ENCODE results near the gene TMA7B.
"Not testable (repeated sequence)": the region's sequence is repeated elsewhere in the genome, so short reads cannot be mapped to it uniquely, and the experiment has no call there.

The TMA7B gene

GRCh38 chr22:39932918-39933649 is 27.1 kb upstream of the TMA7B start:
- no peak for DNase-seq (ENCODE audit: low read depth, low spot score)

- DNase-seq (ENCODE audit: low read depth, low spot score) = no peak
These were observed 26.5 kb upstream of the TMA7B start for GRCh38 chr22:39933741-39934140.

- no peak for DNase-seq (ENCODE audit: low read depth, low spot score)
These were observed 25.1 kb upstream of the TMA7B start for GRCh38 chr22:39935116-39935515.

- DNase-seq (ENCODE audit: low read depth, low spot score) = no peak
These were observed 24.6 kb upstream of the TMA7B start for GRCh38 chr22:39935612-39936011.

- DNase-seq (ENCODE audit: low read depth, low spot score) = no peak
These were observed 23.6 kb upstream of the TMA7B start for GRCh38 chr22:39936523-39937145.

- DNase-seq (ENCODE audit: low read depth, low spot score) = no peak
These were observed 22.3 kb upstream of the TMA7B start for GRCh38 chr22:39937906-39938305.

- no peak for DNase-seq (ENCODE audit: low read depth, low spot score)
These were observed 21.6 kb upstream of the TMA7B start for GRCh38 chr22:39938509-39939111.

GRCh38 chr22:39939830-39940229 is 20.4 kb upstream of the TMA7B start:
- no peak for DNase-seq (ENCODE audit: low read depth, low spot score)

GRCh38 chr22:39940757-39941305 is 19.4 kb upstream of the TMA7B start:
- no peak for DNase-seq (ENCODE audit: low read depth, low spot score)

- DNase-seq (ENCODE audit: low read depth, low spot score) = no peak
These were observed 18.6 kb upstream of the TMA7B start for GRCh38 chr22:39941601-39942000.

- DNase-seq (ENCODE audit: low read depth, low spot score) = no peak
These were observed 17.6 kb upstream of the TMA7B start for GRCh38 chr22:39942439-39943230.

GRCh38 chr22:39943337-39943736 is 16.9 kb upstream of the TMA7B start:
- DNase-seq (ENCODE audit: low read depth, low spot score) = no peak

- DNase-seq (ENCODE audit: low read depth, low spot score) = no peak
These were observed 16.0 kb upstream of the TMA7B start for GRCh38 chr22:39943953-39944872.

- no peak for DNase-seq (ENCODE audit: low read depth, low spot score)
These were observed 14.1 kb upstream of the TMA7B start for GRCh38 chr22:39946126-39946502.

GRCh38 chr22:39946503-39947219 is 13.5 kb upstream of the TMA7B start:
- DNase-seq (ENCODE audit: low read depth, low spot score) = no peak

GRCh38 chr22:39947220-39948216 is 12.7 kb upstream of the TMA7B start:
- no peak for DNase-seq (ENCODE audit: low read depth, low spot score)

GRCh38 chr22:39949964-39950737 is 10.0 kb upstream of the TMA7B start:
- DNase-seq (ENCODE audit: low read depth, low spot score) = no peak

GRCh38 chr22:39951603-39952293 is 8.4 kb upstream of the TMA7B start:
- not testable (repeated sequence) for DNase-seq (ENCODE audit: low read depth, low spot score)

Data from brain pericyte (primary cell).